ENCODE measurements around the gene C5.

DNA sequence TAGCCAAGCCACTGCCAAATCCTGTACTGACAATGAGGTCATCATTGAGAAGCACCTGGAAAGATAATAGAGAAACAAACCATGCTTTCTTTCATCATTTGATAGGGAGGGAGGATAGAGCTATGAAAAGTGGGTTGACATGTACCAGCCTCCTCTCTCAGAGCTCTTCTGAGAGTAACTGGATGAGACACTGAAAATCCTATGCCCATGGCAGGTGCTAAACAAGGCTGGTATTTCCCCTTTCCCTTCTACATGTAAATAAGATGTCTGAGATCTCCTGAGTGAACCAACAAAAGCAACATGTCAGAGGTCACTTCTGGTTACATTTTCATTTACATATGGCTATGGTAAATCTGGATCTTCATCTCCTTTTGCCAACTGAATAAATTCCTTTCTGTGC, 78.1 kb downstream of the C5 start:
- TF ChIP-seq NFXL1 (CRISPR knock-in tag; IDR thresholded peaks at IDR 0.05) = no peak
- TF ChIP-seq CTCF (IDR thresholded peaks at IDR 0.05 in 2 of 3, conservative IDR thresholded peaks at IDR 0.05 in 1 of 3; ENCODE audit: insufficient read depth in 2 of 3, low read depth in 1 of 3, low read length in 3 of 3) = no peak
- no peak for TF ChIP-seq SMARCB1 (IDR thresholded peaks at IDR 0.05; ENCODE audit: insufficient read length, low read depth)
- no peak for TF ChIP-seq MYC (IDR thresholded peaks at IDR 0.05; ENCODE audit: low read depth, low read length)
- no peak for TF ChIP-seq MYC (CRISPR knock-in tag; IDR thresholded peaks at IDR 0.05; ENCODE audit: borderline replicate concordance, low read depth)
- TF ChIP-seq KLF1 (tag; IDR thresholded peaks at IDR 0.05) = no peak
- no peak for TF ChIP-seq EP300 (IDR thresholded peaks at IDR 0.05; ENCODE audit: low read length)
